Naive thymus-derived CD8-positive, alpha-beta T cell (primary cell): Measurements from ENCODE around the gene SAC3D1. TPM values are rescaled to one million over a fixed set of nuclear protein-coding genes. Genes with fewer than 3 reads are reported as not detected.
A peak's percentile ranks its signal among the peaks of the same experiment; 100 is the strongest.
"Not testable (repeated sequence)": the region's sequence is repeated elsewhere in the genome, so short reads cannot be mapped to it uniquely, and the experiment has no call there.

ENCODE experiments used
- ATAC-seq, 2 donors: fragments of 150-1000 bp; cut with Tn5 transposase in 1 of 2; sonication (Bioruptor Pico), chemical (Tn5 transposase) in 1 of 2; 1 replicate in 1 of 2; 2 replicates in 1 of 2; pipeline ENCODE4 v1.10.0; 2021; ENCODE audit warnings: mild to moderate bottlenecking in 2 of 2, moderate library complexity in 2 of 2
- POLR2A ChIA-PET: fragments of 350-600 bp; sonication (Branson Sonifier 250); formaldehyde crosslinking; loops from one replicate; lab custom pipeline; 2021; ENCODE audit warnings: antibody characterized with exemption; lab: Charles Lee
- DNase-seq, 10 donors: peaks; one replicate each; pipeline versions ENCODE4 v3.0.0 to v3.0.0-alpha.2; 2020 to 2022
- H3K27ac Mint-ChIP-seq, 10 donors: one replicate each; pipeline ENCODE4 v1.8.0; 2020 to 2022; ENCODE audit warnings: mild to moderate bottlenecking in 10 of 10, mixed read lengths in 10 of 10, moderate library complexity in 4 of 10, inconsistent platforms in 1 of 10
- H3K27me3 Mint-ChIP-seq, 5 donors: one replicate each; pipeline ENCODE4 v1.8.0; 2021 to 2022; ENCODE audit warnings: mixed read lengths in 5 of 5
- H3K36me3 Mint-ChIP-seq, 3 donors: one replicate each; pipeline ENCODE4 v1.8.0; 2020 to 2022; ENCODE audit warnings: mixed read lengths in 3 of 3, mild to moderate bottlenecking in 2 of 3, inconsistent platforms in 1 of 3
- H3K4me1 Mint-ChIP-seq, 4 donors: one replicate each; pipeline ENCODE4 v1.8.0; 2021 to 2022; ENCODE audit warnings: mixed read lengths in 4 of 4
- H3K4me3 Mint-ChIP-seq, 10 donors: one replicate each; pipeline ENCODE4 v1.8.0; 2020 to 2022; ENCODE audit warnings: mild to moderate bottlenecking in 10 of 10, mixed read lengths in 10 of 10, moderate library complexity in 6 of 10, inconsistent platforms in 1 of 10
- H3K9me3 Mint-ChIP-seq, 9 donors: one replicate each; pipeline ENCODE4 v1.8.0; 2020 to 2022; ENCODE audit warnings: mixed read lengths in 9 of 9, mild to moderate bottlenecking in 3 of 9, inconsistent platforms in 1 of 9, moderate library complexity in 1 of 9
- polyA plus RNA-seq, 3 donors: library from polyadenylated mRNA; unstranded; fragments of 300-500 nt; fragmentation: Illumina TruSeq; gene quantifications; one replicate each; pipeline ENCODE4 v1.2.3, GENCODE V29; 2021
- total RNA-seq, 8 experiments: library from RNA in 2 of 8; stranded (reverse) in 2 of 8; gene quantifications; one replicate each; pipeline ENCODE4 v1.2.3 and lab custom pipeline; 2021 to 2026

The SAC3D1 gene
- total and polyA plus RNA-seq, 5 experiments from 2014 or later, result 6.7 to 13.9 (median 9.4) TPM

- Mint-ChIP-seq H3K27me3 (no peaks in the 10 kb centered on the region), H3K27ac (peak overlapping the region; percentile 82 to 99 (median 94)), H3K9me3 (no peaks in the 10 kb centered on the region), H3K4me1 (peaks cover 17 to 31% (median 29%) of the 10 kb centered on the region in 4 donors), H3K36me3 (peaks cover 0 to 4% (median 3%) of the 10 kb centered on the region in 3 donors), H3K4me3 (peak overlapping the region; percentile 86 to 94 (median 89))
- peak in 9 of 10 donors; percentile 84 to 95 (median 91) for DNase-seq
- peak; percentile 81 to 89 for ATAC-seq
- POLR2A ChIA-PET, result interaction anchor here (0.5 to 2.9 kb wide), 15 partner anchors 14 to 234 kb away, joined by 3 to 23 read pairs (median 7); partner anchors contain the start of genes FAU, MRPL49, PPP2R5B and SAC3D1
These were observed 27.7 kb upstream of the SAC3D1 start for GRCh38 chr11:65013130-65013887.

- Mint-ChIP-seq H3K27me3 (no peaks in the 10 kb centered on the region), H3K36me3 (peaks cover 0 to 6% (median 3%) of the 10 kb centered on the region in 3 donors)
- POLR2A ChIA-PET, result interaction anchor here (0.5 to 2.9 kb wide), 18 partner anchors 10 to 265 kb away, joined by 3 to 23 read pairs (median 4); partner anchors contain the start of genes FAU, MRPL49, PPP2R5B and SAC3D1
These were observed 26.9 kb upstream of the SAC3D1 start, which contains the start of gene ARL2 for GRCh38 chr11:65013888-65014725. TSS of gene ARL2 (plus strand) at chr11:65014160. CDS start at chr11:65014208, 48 bp downstream.

GRCh38 chr11:65014726-65015227, 26.2 kb upstream of the SAC3D1 start:
- H3K9me3 Mint-ChIP-seq, result no peaks in the 10 kb centered on the region
- peak overlapping the region; percentile 84 to 97 (median 94) for H3K27ac Mint-ChIP-seq
- H3K36me3 Mint-ChIP-seq, result peaks cover 0 to 11% (median 3%) of the 10 kb centered on the region in 3 donors
- DNase-seq (no peak), ATAC-seq (no peak)
- no peaks in the 10 kb centered on the region for H3K27me3 Mint-ChIP-seq
- H3K4me3 Mint-ChIP-seq, result peak overlapping the region; percentile 86 to 95 (median 90)
- peaks cover 17 to 31% (median 29%) of the 10 kb centered on the region in 4 donors for H3K4me1 Mint-ChIP-seq
- POLR2A ChIA-PET, result interaction anchor here (0.7 to 2.9 kb wide), 16 partner anchors 9 to 161 kb away, joined by 3 to 23 read pairs (median 3); partner anchors contain the start of genes FAU, MRPL49, SAC3D1 and SNX15

More at GRCh38 chr11:65013888-65014725, 26.9 kb upstream of the SAC3D1 start, which contains the start of gene ARL2:
- peak within 1 kb of the TSS; percentile 86 to 95 (median 92) for H3K4me3 Mint-ChIP-seq
- peaks cover 17 to 31% (median 29%) of the 10 kb centered on the region in 4 donors for H3K4me1 Mint-ChIP-seq
- peak; percentile 83 to 92 (median 86) for DNase-seq
- peak; percentile 82 to 83 for ATAC-seq
- H3K27ac Mint-ChIP-seq, result peak within 1 kb of the TSS; percentile 84 to 99 (median 96)
- H3K9me3 Mint-ChIP-seq, result no peaks in the 10 kb centered on the region

- Mint-ChIP-seq H3K36me3 (peaks cover 0 to 12% (median 3%) of the 10 kb centered on the region in 3 donors), H3K27ac (peak overlapping the region in 4 of 10 donors; percentile 36 to 76 (median 42)), H3K9me3 (no peaks in the 10 kb centered on the region), H3K4me3 (peak overlapping the region in 1 of 10 donors; percentile 28), H3K4me1 (peaks cover 17 to 33% (median 29%) of the 10 kb centered on the region in 4 donors), H3K27me3 (no peaks in the 10 kb centered on the region)
- POLR2A ChIA-PET, result interaction anchor here (0.6 to 1.2 kb wide), 2 partner anchors 48 to 102 kb away, joined by 3 read pairs; no protein-coding TSS in a partner anchor
- DNase-seq (no peak), ATAC-seq (no peak)
These were observed 24.3 kb upstream of the SAC3D1 start for GRCh38 chr11:65016705-65017104.

- Mint-ChIP-seq H3K4me1 (peaks cover 15 to 31% (median 28%) of the 10 kb centered on the region in 4 donors), H3K4me3 (no peak overlapping the region)
- POLR2A ChIA-PET, result interaction anchor here (0.8 kb wide), 1 partner anchor 94 kb away, joined by 3 read pairs; the partner anchor contains the start of gene TM7SF2
These were observed 23.1 kb upstream of the SAC3D1 start for GRCh38 chr11:65017937-65018336.

GRCh38 chr11:65019824-65020223, 21.2 kb upstream of the SAC3D1 start:
- ATAC-seq (no peak), DNase-seq (no peak)
- POLR2A ChIA-PET, result interaction anchor here (0.7 kb wide), 1 partner anchor 315 kb away, joined by 4 read pairs; no protein-coding TSS in a partner anchor
- Mint-ChIP-seq H3K36me3 (peaks cover 0 to 12% (median 3%) of the 10 kb centered on the region in 3 donors), H3K4me3 (no peak overlapping the region), H3K4me1 (peaks cover 8 to 23% (median 19%) of the 10 kb centered on the region in 4 donors), H3K27ac (no peak overlapping the region), H3K9me3 (no peaks in the 10 kb centered on the region), H3K27me3 (no peaks in the 10 kb centered on the region)

More at GRCh38 chr11:65017937-65018336, 23.1 kb upstream of the SAC3D1 start:
- DNase-seq, result no peak
- Mint-ChIP-seq H3K36me3 (peaks cover 0 to 12% (median 3%) of the 10 kb centered on the region in 3 donors), H3K27ac (peak overlapping the region in 2 of 10 donors; percentile 40 to 60), H3K27me3 (no peaks in the 10 kb centered on the region), H3K9me3 (no peaks in the 10 kb centered on the region)
- no peak for ATAC-seq

GRCh38 chr11:65021003-65021402, 20.0 kb upstream of the SAC3D1 start:
- POLR2A ChIA-PET, result interaction anchor here (0.7 kb wide), 2 partner anchors 337 to 427 kb away, joined by 4 read pairs; no protein-coding TSS in a partner anchor
- no peak overlapping the region for H3K27ac Mint-ChIP-seq
- ATAC-seq (no peak), DNase-seq (no peak)
- peaks cover 0 to 12% (median 3%) of the 10 kb centered on the region in 3 donors for H3K36me3 Mint-ChIP-seq
- H3K4me1 Mint-ChIP-seq, result peaks cover 8 to 14% (median 11%) of the 10 kb centered on the region in 4 donors
- H3K4me3 Mint-ChIP-seq, result no peak overlapping the region
- no peaks in the 10 kb centered on the region for H3K27me3 Mint-ChIP-seq
- no peaks in the 10 kb centered on the region for H3K9me3 Mint-ChIP-seq

GRCh38 chr11:65021509-65021908, 19.5 kb upstream of the SAC3D1 start:
- Mint-ChIP-seq H3K36me3 (peaks cover 0 to 11% (median 3%) of the 10 kb centered on the region in 3 donors), H3K4me1 (peaks cover 4 to 9% (median 7%) of the 10 kb centered on the region in 4 donors), H3K27ac (no peak overlapping the region), H3K27me3 (no peaks in the 10 kb centered on the region), H3K9me3 (no peaks in the 10 kb centered on the region), H3K4me3 (no peak overlapping the region)
- ATAC-seq (no peak), DNase-seq (no peak)
- POLR2A ChIA-PET, result no interaction called here

- not testable (repeated sequence) for ATAC-seq, H3K27me3 Mint-ChIP-seq, DNase-seq, H3K4me3 Mint-ChIP-seq, H3K36me3 Mint-ChIP-seq, H3K9me3 Mint-ChIP-seq
- POLR2A ChIA-PET, result interaction anchor here (0.6 to 1.0 kb wide), 2 partner anchors 9 to 1948 kb away, joined by 3 read pairs; no protein-coding TSS in a partner anchor
- Mint-ChIP-seq H3K27ac (peak overlapping the region in 1 of 10 donors; percentile 11), H3K4me1 (peaks cover 7 to 19% (median 17%) of the 10 kb centered on the region in 4 donors)
These were observed 17.5 kb upstream of the SAC3D1 start for GRCh38 chr11:65023502-65023901.

- H3K9me3 Mint-ChIP-seq, result no peaks in the 10 kb centered on the region
- POLR2A ChIA-PET, result interaction anchor here (0.8 to 2.2 kb wide), 5 partner anchors 11 to 85 kb away, joined by 3 to 8 read pairs (median 5); partner anchors contain the start of genes ARL2, CDCA5, TM7SF2 and VPS51
- ATAC-seq (no peak), DNase-seq (peak in 1 of 10 donors; percentile 21)
- H3K4me1 Mint-ChIP-seq, result peaks cover 7 to 23% (median 20%) of the 10 kb centered on the region in 4 donors
- peaks cover 0 to 4% (median 0%) of the 10 kb centered on the region in 3 donors for H3K36me3 Mint-ChIP-seq
- peak overlapping the region in 9 of 10 donors; percentile 79 to 96 (median 91) for H3K27ac Mint-ChIP-seq
- H3K27me3 Mint-ChIP-seq, result no peaks in the 10 kb centered on the region
- H3K4me3 Mint-ChIP-seq, result peak overlapping the region; percentile 46 to 91 (median 84)
These were observed 14.2 kb upstream of the SAC3D1 start for GRCh38 chr11:65026810-65027209.
